OCI-LY1 (cell line): ENCODE measurements around the gene CFAP52.

Experiments used
- CTCF ChIP-seq: fragments of 200-600 bp; sonication (generic), shearing (Covaris generic); IDR thresholded peaks from 2 replicates; pipeline ENCODE4 v1.5.1; 2017; ENCODE audit warnings: mild to moderate bottlenecking, antibody characterized with exemption, low read length, moderate library complexity, mixed read lengths
- EZH2 ChIP-seq: fragments of 200-600 bp; sonication (generic), shearing (Covaris generic); IDR thresholded peaks from 2 replicates; pipeline ENCODE4 v1.8.0; 2017; ENCODE audit warnings: borderline replicate concordance, mixed run types, mild to moderate bottlenecking, antibody characterized with exemption, low read length, moderate library complexity, mixed read lengths

DNA sequence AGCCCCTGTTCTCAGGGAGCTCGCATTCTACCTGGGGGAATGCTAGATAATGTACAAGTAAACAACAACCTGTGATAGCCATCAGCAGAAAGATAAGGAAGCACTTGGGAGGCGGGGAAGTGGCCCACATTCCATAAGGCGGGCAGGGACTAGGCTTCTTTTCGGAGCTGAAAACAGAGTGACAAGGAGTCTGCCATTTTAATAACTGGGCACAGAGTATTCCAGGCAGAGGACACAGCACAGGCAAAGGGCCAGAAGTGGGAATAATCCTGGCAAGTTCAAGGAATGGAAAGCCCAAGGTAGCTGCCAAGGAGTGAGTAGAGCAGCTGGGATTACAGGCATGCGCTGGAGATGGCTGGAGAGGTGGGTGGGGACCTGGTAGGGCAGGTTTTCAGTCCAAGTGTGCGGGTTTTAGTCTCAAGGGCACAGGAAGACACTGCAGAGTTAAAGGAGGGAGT, 93.1 kb downstream of the CFAP52 start:
- TF ChIP-seq CTCF (no peak), EZH2 (no peak)
